Panc1 (cell line): ENCODE results near the gene FDXR. TPM values are rescaled to one million over a fixed set of nuclear protein-coding genes. Genes with fewer than 3 reads are reported as not detected.

ENCODE experiments used
- ATAC-seq: fragments of 200-7000 bp; cut with Tn5 transposase; 2 replicates; pipeline ENCODE4 v1.9.1; 2020; ENCODE audit warnings: mild to moderate bottlenecking, moderate library complexity
- BruUV-seq: library from RNA; stranded (reverse); fragments of 400-500 nt; replicated peaks from 2 replicates; lab custom pipeline; 2021; lab: Mats Ljungman, UMichigan
- CTCF ChIA-PET: fragments of 300-600 bp; sonication (Branson Sonifier 250); formaldehyde crosslinking; loops from one replicate; lab custom pipeline; 2022; ENCODE audit warnings: antibody characterized with exemption; lab: Charles Lee
- POLR2A ChIA-PET: fragments of 300-600 bp; sonication (Branson Sonifier 250); formaldehyde crosslinking; loops from one replicate; lab custom pipeline; 2022; ENCODE audit warnings: antibody characterized with exemption; lab: Charles Lee
- DNase-seq: peaks from one replicate; pipeline ENCODE4 v3.0.0-alpha.2; 2010; ENCODE audit warnings: low read depth, low spot score
- H3K27ac ChIP-seq: 2 replicates; pipeline ENCODE4 v1.5.1; 2011; ENCODE audit warnings: mild to moderate bottlenecking, low read length, inconsistent platforms
- H3K27me3 ChIP-seq: fragments of 200-500 bp; sonication (Bioruptor generic); 2 replicates; pipeline ENCODE4 v1.6.0; 2014; ENCODE audit warnings: low read length, inconsistent platforms; ENCODE audit not compliant: control insufficient read depth, insufficient read depth
- H3K36me3 ChIP-seq: fragments of 200-500 bp; sonication (Bioruptor generic); 2 replicates; pipeline ENCODE4 v1.5.1; 2014; ENCODE audit warnings: inconsistent platforms, mild to moderate bottlenecking, low read length, moderate library complexity; ENCODE audit not compliant: control insufficient read depth, insufficient read depth
- H3K4me1 ChIP-seq: 2 replicates; pipeline ENCODE4 v1.5.1; 2011; ENCODE audit warnings: inconsistent platforms, mild to moderate bottlenecking, low read length, moderate library complexity; ENCODE audit not compliant: control insufficient read depth, insufficient read depth
- H3K4me3 ChIP-seq, 2 experiments: 2 replicates each; pipeline ENCODE4 v1.5.1; 2011 to 2012; ENCODE audit warnings: low read depth in 2 of 2, low read length in 2 of 2, mild to moderate bottlenecking in 2 of 2, inconsistent platforms in 1 of 2, moderate library complexity in 1 of 2
- H3K9me3 ChIP-seq: fragments of 200-500 bp; sonication (Bioruptor generic); 2 replicates; pipeline ENCODE4 v1.5.1; 2014; ENCODE audit warnings: low read depth, mild to moderate bottlenecking, inconsistent platforms, low read length, moderate library complexity; ENCODE audit not compliant: control insufficient read depth, insufficient read depth
- POLR2AphosphoS5 ChIP-seq: IDR thresholded peaks from 2 replicates; pipeline ENCODE4 v1.6.1; 2012; ENCODE audit warnings: mild to moderate bottlenecking, low read depth, low read length, moderate library complexity
- REST ChIP-seq, 2 experiments: IDR thresholded peaks; 2 replicates each; pipeline ENCODE4 v1.6.1; 2011 to 2012; ENCODE audit warnings: low read depth in 2 of 2, control low read depth in 1 of 2, low read length in 1 of 2, mild to moderate bottlenecking in 1 of 2, moderate library complexity in 1 of 2; ENCODE audit not compliant: insufficient read depth in 1 of 2
- SIN3A ChIP-seq: IDR thresholded peaks from 2 replicates; pipeline ENCODE4 v1.6.1; 2012; ENCODE audit warnings: low read depth, mild to moderate bottlenecking, low read length, moderate library complexity, borderline replicate concordance; ENCODE audit not compliant: insufficient read depth
- TCF7L2 ChIP-seq: IDR thresholded peaks from 2 replicates; pipeline ENCODE4 v1.6.1; 2011; ENCODE audit warnings: mild to moderate bottlenecking, low read depth, low read length, inconsistent platforms
- in situ Hi-C: cut with HindIII; loops from 2 replicates; pipeline ENCODE4 v1.10.0; 2016; ENCODE audit warnings: low sequenced_read_pairs, low pct_unique_long_range_greater_than_20kb
- intact Hi-C: fragments of 100-400 bp; cut with micrococcal nuclease; formaldehyde crosslinking; loops from one replicate; pipeline ENCODE4 v1.10.0; 2022; ENCODE audit not compliant: unreplicated experiment
- total RNA-seq: library from RNA; stranded (reverse); gene quantifications from one replicate; pipeline ENCODE4 v1.2.1, GENCODE V29; 2021; ENCODE audit not compliant: unreplicated experiment
- TF ChIP-seq, protein P1 (sequence below): fragments of 450-650 bp; IDR thresholded peaks from 2 replicates; pipeline ENCODE4 v1.5.1; 2017; ENCODE audit warnings: mild to moderate bottlenecking

FDXR gene
- total RNA-seq, 1 experiment from 2014 or later = 21.8 TPM

GRCh38 chr17:74836191-74836590, 36.6 kb downstream of the FDXR start:
- Histone ChIP-seq H3K4me1 (peaks cover 7% of the 10 kb centered on the region; the same call in 1 of the 2 replicates), H3K9me3 (no peaks in the 10 kb centered on the region), H3K27me3 (no peaks in the 10 kb centered on the region), H3K4me3 (no peak overlapping the region), H3K27ac (no peak overlapping the region), H3K36me3 (no peaks in the 10 kb centered on the region)
- ChIA-PET CTCF (no interaction called here), POLR2A (no interaction called here)
- no peak for ATAC-seq
- in situ Hi-C loops (no loop called here), intact Hi-C loops (no loop called here)
- DNase-seq = no peak
- TF ChIP-seq REST (IDR thresholded peaks at IDR 0.05; ENCODE audit: insufficient read depth in 1 of 2, low read depth in 2 of 2, low read length in 1 of 2) = no peak
- TF ChIP-seq, protein P1, sequence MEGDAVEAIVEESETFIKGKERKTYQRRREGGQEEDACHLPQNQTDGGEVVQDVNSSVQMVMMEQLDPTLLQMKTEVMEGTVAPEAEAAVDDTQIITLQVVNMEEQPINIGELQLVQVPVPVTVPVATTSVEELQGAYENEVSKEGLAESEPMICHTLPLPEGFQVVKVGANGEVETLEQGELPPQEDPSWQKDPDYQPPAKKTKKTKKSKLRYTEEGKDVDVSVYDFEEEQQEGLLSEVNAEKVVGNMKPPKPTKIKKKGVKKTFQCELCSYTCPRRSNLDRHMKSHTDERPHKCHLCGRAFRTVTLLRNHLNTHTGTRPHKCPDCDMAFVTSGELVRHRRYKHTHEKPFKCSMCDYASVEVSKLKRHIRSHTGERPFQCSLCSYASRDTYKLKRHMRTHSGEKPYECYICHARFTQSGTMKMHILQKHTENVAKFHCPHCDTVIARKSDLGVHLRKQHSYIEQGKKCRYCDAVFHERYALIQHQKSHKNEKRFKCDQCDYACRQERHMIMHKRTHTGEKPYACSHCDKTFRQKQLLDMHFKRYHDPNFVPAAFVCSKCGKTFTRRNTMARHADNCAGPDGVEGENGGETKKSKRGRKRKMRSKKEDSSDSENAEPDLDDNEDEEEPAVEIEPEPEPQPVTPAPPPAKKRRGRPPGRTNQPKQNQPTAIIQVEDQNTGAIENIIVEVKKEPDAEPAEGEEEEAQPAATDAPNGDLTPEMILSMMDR = no peak
- no peak for TF ChIP-seq POLR2AphosphoS5
- TF ChIP-seq TCF7L2 = no peak
- TF ChIP-seq SIN3A = no peak
- BruUV-seq = no TSS peak

GRCh38 chr17:74833501-74834377, 39.1 kb downstream of the FDXR start:
- intact Hi-C loops = no loop called here
- POLR2A ChIA-PET = interaction anchor here (0.5 kb wide), 1 partner anchor 176 kb away, joined by 3 read pairs; no protein-coding TSS in a partner anchor
- TF ChIP-seq, protein P1 = no peak
- TF ChIP-seq TCF7L2 = no peak
- no peak for TF ChIP-seq POLR2AphosphoS5
- no peak for TF ChIP-seq SIN3A
- H3K4me3 ChIP-seq = no peak overlapping the region
- CTCF ChIA-PET = interaction anchor here (0.6 to 1.7 kb wide), 4 partner anchors 10 to 127 kb away, joined by 3 to 10 read pairs (median 6); no protein-coding TSS in a partner anchor
- H3K9me3 ChIP-seq = no peaks in the 10 kb centered on the region
- H3K4me1 ChIP-seq = 0 out of 2 replicates have a peak, but pooled peaks cover 3% of the 10 kb centered on the region
- H3K27ac ChIP-seq = no peak overlapping the region
- no peaks in the 10 kb centered on the region for H3K36me3 ChIP-seq
- ATAC-seq = no peak
- H3K27me3 ChIP-seq = no peaks in the 10 kb centered on the region
- BruUV-seq = no TSS peak
- in situ Hi-C loops = no loop called here
- no peak for DNase-seq
